K562 (cell line): Measurements from ENCODE around the gene OR2B2. TPM values are rescaled to one million over a fixed set of nuclear protein-coding genes. Genes with fewer than 3 reads are reported as not detected.

Experiments
- ATAC-seq: fragments of 200-7000 bp; cut with Tn5 transposase; 3 replicates; pipeline ENCODE4 v1.9.1; 2020; ENCODE audit warnings: moderate library complexity
- BruUV-seq: library from RNA; stranded (reverse); fragments of 400-500 nt; replicated peaks from 2 replicates; lab custom pipeline; 2021; lab: Mats Ljungman, UMichigan
- CTCF ChIA-PET: fragments of 300-600 bp; formaldehyde crosslinking; extraction: SDS; loops from one replicate; lab custom pipeline; 2021; ENCODE audit warnings: low intra/inter-chr PET ratio; lab: Yijun Ruan, JAX
- POLR2A ChIA-PET: fragments of 300-600, 350-650 bp; sonication (Branson Sonifier 250); formaldehyde crosslinking; extraction: SDS; loops from one replicate; lab custom pipeline; 2021; ENCODE audit warnings: antibody characterized with exemption, inconsistent platforms; lab: Yijun Ruan, JAX
- DNase-seq, 4 experiments: peaks; one replicate each; pipeline versions ENCODE4 v3.0.0 to v3.0.0-alpha.2; 2011 to 2018; ENCODE audit warnings: low spot score in 3 of 4, mixed read lengths in 3 of 4; ENCODE audit errors: extremely low read depth in 1 of 4
- FAIRE-seq: peaks from 2 replicates; lab custom pipeline; 2011; peaks lifted over from hg19 to GRCh38; lab: Jason Lieb, UNC
- H2AFZ ChIP-seq: 2 replicates; pipeline ENCODE4 v1.6.0; 2011; ENCODE audit warnings: low read depth, low read length, control low read depth, inconsistent platforms
- H3K27ac ChIP-seq: fragments of 200-600 bp; 3 replicates; pipeline ENCODE4 v1.8.0; 2011; ENCODE audit warnings: low read depth, mild to moderate bottlenecking, control low read depth, inconsistent platforms, low read length, moderate library complexity, mixed read lengths; ENCODE audit errors: extremely low read depth
- H3K27me3 ChIP-seq, 2 experiments: fragments of 300-600 bp in 1 of 2; 2 replicates in 1 of 2; 3 replicates in 1 of 2; pipeline versions ENCODE4 v1.6.0 to v1.8.0; 2011; ENCODE audit warnings: inconsistent platforms in 2 of 2, low read length in 2 of 2, mild to moderate bottlenecking in 1 of 2, mixed read lengths in 1 of 2, moderate library complexity in 1 of 2; ENCODE audit not compliant: control insufficient read depth in 2 of 2, insufficient read depth in 2 of 2
- H3K36me3 ChIP-seq: fragments of 300-600 bp; 3 replicates; pipeline ENCODE4 v1.8.0; 2011; ENCODE audit warnings: mild to moderate bottlenecking, low read length, inconsistent platforms; ENCODE audit not compliant: control insufficient read depth, insufficient read depth
- H3K4me1 ChIP-seq, 2 experiments: fragments of 200-600 bp in 1 of 2; replicated peaks in 1 of 2; 2 replicates in 1 of 2; 3 replicates in 1 of 2; pipeline versions ENCODE4 v1.5.1 to v1.8.0; 2011; ENCODE audit warnings: inconsistent platforms in 2 of 2, low read length in 2 of 2, mild to moderate bottlenecking in 1 of 2, mixed read lengths in 1 of 2, moderate library complexity in 1 of 2; ENCODE audit not compliant: control insufficient read depth in 2 of 2, insufficient read depth in 2 of 2
- H3K4me2 ChIP-seq: 2 replicates; pipeline ENCODE4 v1.6.1; 2011; ENCODE audit warnings: low read length, control low read depth, inconsistent platforms, mixed read lengths; ENCODE audit not compliant: insufficient read depth
- H3K4me3 ChIP-seq: fragments of 200-600 bp; sonication (generic), shearing (Covaris generic); 2 replicates; pipeline ENCODE4 v1.5.1; 2016; ENCODE audit warnings: control low read depth, inconsistent platforms
- H3K79me2 ChIP-seq: fragments of 200-600 bp; 3 replicates; pipeline ENCODE4 v1.8.0; 2011; ENCODE audit warnings: low read length, inconsistent platforms; ENCODE audit not compliant: control insufficient read depth, insufficient read depth
- H3K9ac ChIP-seq, 2 experiments: 2 replicates each; pipeline versions ENCODE4 v1.6.0 to v1.6.1; 2011; ENCODE audit warnings: low read depth in 2 of 2, low read length in 2 of 2, control low read depth in 1 of 2, inconsistent platforms in 1 of 2, mild to moderate bottlenecking in 1 of 2, mixed read lengths in 1 of 2; ENCODE audit not compliant: insufficient read depth in 1 of 2
- H3K9me1 ChIP-seq: one replicate; pipeline ENCODE4 v1.6.0; 2011; ENCODE audit warnings: inconsistent platforms, mild to moderate bottlenecking, low read length, moderate library complexity; ENCODE audit not compliant: control insufficient read depth, insufficient read depth
- H3K9me3 ChIP-seq: replicated peaks from 2 replicates; pipeline ENCODE4 v1.5.1; 2011; ENCODE audit warnings: low read depth, low read length, inconsistent platforms; ENCODE audit not compliant: control insufficient read depth, insufficient read depth
- H4K20me1 ChIP-seq: replicated peaks from 2 replicates; pipeline ENCODE4 v1.6.1; 2011; ENCODE audit warnings: low read length, inconsistent platforms, mixed read lengths; ENCODE audit not compliant: control insufficient read depth, insufficient read depth
- SREBF2 ChIP-seq: sonication (generic); formaldehyde crosslinking; IDR thresholded peaks from 2 replicates; pipeline ENCODE4 v1.4.0; 2020; ENCODE audit warnings: mild to moderate bottlenecking, missing genetic modification reagents
- XRCC5 ChIP-seq: fragments of 200-400 bp; formaldehyde crosslinking; IDR thresholded peaks from 2 replicates; pipeline ENCODE4 v1.6.1; 2017; ENCODE audit warnings: low read depth, mild to moderate bottlenecking, low read length
- ZNF384 ChIP-seq: IDR thresholded peaks from 2 replicates; pipeline ENCODE4 v1.6.1; 2012; ENCODE audit warnings: low read depth, low read length, improper control_type of control experiment
- WGBS: fragments of 100-300 bp; shearing (Covaris generic); methylation state at CpG from one replicate; pipeline ENCODE4 v1.1.6; 2016; ENCODE audit warnings: low coverage, mixed read lengths; ENCODE audit not compliant: insufficient coverage; ENCODE audit errors: missing lambda C conversion rate; 5-methylcytosine and 5-hydroxymethylcytosine counted together
- in situ Hi-C: fragments of 300-500 bp; cut with MboI; formaldehyde crosslinking; loops from 4 replicates; pipeline ENCODE4 v1.15.0; 2018; ENCODE audit warnings: inconsistent platforms, mixed read lengths
- intact Hi-C: fragments of 100-400 bp; cut with micrococcal nuclease; formaldehyde crosslinking; loops from 2 replicates; pipeline ENCODE4 v1.14.2; 2022
- polyA plus RNA-seq, 8 experiments: library from polyadenylated mRNA; depleted of rRNA in 4 of 8; stranded (reverse) in 5 of 8; unstranded in 3 of 8; fragments of >200 nt; fragmentation: Nextera tagmentation in 2 of 8; fragmentation: Illumina TruSeq in 1 of 8; extraction: Ambion mirVana in 2 of 8; extraction: Trizol in 1 of 8; gene quantifications; 2 replicates each; pipeline versions ENCODE4 v1.2.1 to v1.2.3, GENCODE V29; 2011 to 2014; ENCODE audit warnings: inconsistent platforms in 1 of 8, missing spikeins in 1 of 8
- total RNA-seq, 7 experiments: library from RNA; depleted of rRNA in 6 of 7; stranded (reverse); fragments of >200 nt in 6 of 7; fragmentation: Illumina TruSeq in 2 of 7; extraction: Trizol in 2 of 7; gene quantifications; 2 replicates each; pipeline versions ENCODE4 v1.2.1 to v1.2.3, GENCODE V29; 2011 to 2021; ENCODE audit warnings: low replicate concordance in 1 of 7
- TF ChIP-seq, protein P1 (sequence below), 2 experiments: fragments of 450-650 bp in 1 of 2; sonication (generic) in 1 of 2; formaldehyde crosslinking in 1 of 2; IDR thresholded peaks; 2 replicates each; pipeline versions ENCODE4 v1.7.1 to v1.9.0; 2016 to 2022; ENCODE audit warnings: inconsistent platforms in 1 of 2, mild to moderate bottlenecking in 1 of 2, missing genetic modification reagents in 1 of 2
- TF ChIP-seq, protein P2 (sequence below): fragments of 250-450 bp; sonication (Bioruptor Pico); IDR thresholded peaks from 2 replicates; pipeline ENCODE4 v1.5.0; 2021

Gene OR2B2
- total and polyA plus RNA-seq, 9 of the 15 experiments (the other 6 are each of a cell fraction or from before 2014, with no cell fraction given), result 0.24 TPM; not detected in 8

DNA sequence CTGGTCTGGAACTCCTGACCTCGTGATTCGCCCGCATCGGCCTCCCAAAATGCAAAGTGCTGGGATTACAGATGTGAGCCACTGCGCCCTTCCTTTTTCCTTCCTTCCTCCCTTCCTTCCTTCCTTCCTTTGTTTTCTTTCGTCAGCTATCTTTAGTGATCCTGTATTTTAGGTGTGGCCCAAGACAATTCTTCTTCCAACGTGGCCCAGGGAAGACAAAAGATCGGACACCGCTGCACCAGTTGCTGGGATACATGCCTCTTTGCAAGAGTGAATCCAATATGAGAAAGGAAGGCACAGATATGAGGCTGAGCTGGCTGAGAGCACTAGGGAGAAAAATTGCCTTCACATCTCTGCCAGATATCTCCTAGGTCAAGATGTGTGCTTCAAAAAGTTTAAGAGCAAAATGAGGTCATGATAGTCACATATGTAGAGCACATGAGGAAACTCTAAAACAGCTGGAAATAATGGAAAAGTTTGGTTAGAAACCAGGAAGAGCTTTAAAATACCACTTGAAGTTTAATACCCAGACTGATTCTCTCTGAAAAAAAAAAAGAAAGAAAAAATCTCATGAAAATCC is 41.8 kb downstream of the OR2B2 start:
- no peak for DNase-seq
- H3K9ac ChIP-seq, result no peak overlapping the region
- no peak for FAIRE-seq
- no peak for ATAC-seq
- no TSS peak for BruUV-seq
- peaks cover 18% of the 10 kb centered on the region for H3K79me2 ChIP-seq
- WGBS, result 53% methylated on average over 9 of the region's 9 CpGs
- peaks cover 0 to 18% of the 10 kb centered on the region in 2 experiments; a peak in 4 of 5 replicates for H3K4me1 ChIP-seq
- no peak overlapping the region for H3K27ac ChIP-seq
- no peaks in the 10 kb centered on the region for H3K36me3 ChIP-seq
- in situ Hi-C loops (no loop called here), intact Hi-C loops (no loop called here)
- H3K9me3 ChIP-seq, result peaks cover 4% of the 10 kb centered on the region; the same call in 1 of the 2 replicates
- ChIA-PET CTCF (no interaction called here), POLR2A (interaction anchor here (0.9 to 18.7 kb wide), 12 partner anchors 8 to 62 kb away, joined by 3 to 306 read pairs (median 7); a partner anchor contains a TSS)
- TF ChIP-seq XRCC5, result no peak
- TF ChIP-seq, protein P1, sequence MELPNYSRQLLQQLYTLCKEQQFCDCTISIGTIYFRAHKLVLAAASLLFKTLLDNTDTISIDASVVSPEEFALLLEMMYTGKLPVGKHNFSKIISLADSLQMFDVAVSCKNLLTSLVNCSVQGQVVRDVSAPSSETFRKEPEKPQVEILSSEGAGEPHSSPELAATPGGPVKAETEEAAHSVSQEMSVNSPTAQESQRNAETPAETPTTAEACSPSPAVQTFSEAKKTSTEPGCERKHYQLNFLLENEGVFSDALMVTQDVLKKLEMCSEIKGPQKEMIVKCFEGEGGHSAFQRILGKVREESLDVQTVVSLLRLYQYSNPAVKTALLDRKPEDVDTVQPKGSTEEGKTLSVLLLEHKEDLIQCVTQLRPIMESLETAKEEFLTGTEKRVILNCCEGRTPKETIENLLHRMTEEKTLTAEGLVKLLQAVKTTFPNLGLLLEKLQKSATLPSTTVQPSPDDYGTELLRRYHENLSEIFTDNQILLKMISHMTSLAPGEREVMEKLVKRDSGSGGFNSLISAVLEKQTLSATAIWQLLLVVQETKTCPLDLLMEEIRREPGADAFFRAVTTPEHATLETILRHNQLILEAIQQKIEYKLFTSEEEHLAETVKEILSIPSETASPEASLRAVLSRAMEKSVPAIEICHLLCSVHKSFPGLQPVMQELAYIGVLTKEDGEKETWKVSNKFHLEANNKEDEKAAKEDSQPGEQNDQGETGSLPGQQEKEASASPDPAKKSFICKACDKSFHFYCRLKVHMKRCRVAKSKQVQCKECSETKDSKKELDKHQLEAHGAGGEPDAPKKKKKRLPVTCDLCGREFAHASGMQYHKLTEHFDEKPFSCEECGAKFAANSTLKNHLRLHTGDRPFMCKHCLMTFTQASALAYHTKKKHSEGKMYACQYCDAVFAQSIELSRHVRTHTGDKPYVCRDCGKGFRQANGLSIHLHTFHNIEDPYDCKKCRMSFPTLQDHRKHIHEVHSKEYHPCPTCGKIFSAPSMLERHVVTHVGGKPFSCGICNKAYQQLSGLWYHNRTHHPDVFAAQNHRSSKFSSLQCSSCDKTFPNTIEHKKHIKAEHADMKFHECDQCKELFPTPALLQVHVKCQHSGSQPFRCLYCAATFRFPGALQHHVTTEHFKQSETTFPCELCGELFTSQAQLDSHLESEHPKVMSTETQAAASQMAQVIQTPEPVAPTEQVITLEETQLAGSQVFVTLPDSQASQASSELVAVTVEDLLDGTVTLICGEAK (IDR thresholded peaks at IDR 0.05), result 0 out of 2 replicates have a peak, but pooled peaks have one; percentile 24
- TF ChIP-seq, protein P1 (CRISPR knock-in tag; IDR thresholded peaks at IDR 0.05), result no peak
- TF ChIP-seq, protein P2, sequence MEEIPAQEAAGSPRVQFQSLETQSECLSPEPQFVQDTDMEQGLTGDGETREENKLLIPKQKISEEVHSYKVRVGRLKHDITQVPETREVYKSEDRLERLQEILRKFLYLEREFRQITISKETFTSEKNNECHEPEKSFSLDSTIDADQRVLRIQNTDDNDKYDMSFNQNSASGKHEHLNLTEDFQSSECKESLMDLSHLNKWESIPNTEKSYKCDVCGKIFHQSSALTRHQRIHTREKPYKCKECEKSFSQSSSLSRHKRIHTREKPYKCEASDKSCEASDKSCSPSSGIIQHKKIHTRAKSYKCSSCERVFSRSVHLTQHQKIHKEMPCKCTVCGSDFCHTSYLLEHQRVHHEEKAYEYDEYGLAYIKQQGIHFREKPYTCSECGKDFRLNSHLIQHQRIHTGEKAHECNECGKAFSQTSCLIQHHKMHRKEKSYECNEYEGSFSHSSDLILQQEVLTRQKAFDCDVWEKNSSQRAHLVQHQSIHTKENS (CRISPR knock-in tag), result no peak
- no peak for TF ChIP-seq SREBF2
- no peak for TF ChIP-seq ZNF384
- peak overlapping the region; percentile 49 for H2AFZ ChIP-seq
- no peaks in the 10 kb centered on the region for H3K27me3 ChIP-seq
- H4K20me1 ChIP-seq, result no peaks in the 10 kb centered on the region
- H3K9me1 ChIP-seq, result no peaks in the 10 kb centered on the region
- H3K4me3 ChIP-seq, result no peak overlapping the region
- no peak overlapping the region for H3K4me2 ChIP-seq
